Hepatocyte (in vitro differentiated cells): ENCODE data around the gene MYRIP.

Experiments
- EZH2 ChIP-seq: fragments of 200-600 bp; sonication (generic); IDR thresholded peaks from 2 replicates; pipeline ENCODE4 v1.6.1; 2016; ENCODE audit warnings: antibody characterized with exemption, mild to moderate bottlenecking, borderline replicate concordance
- TF ChIP-seq, protein P1 (sequence below): fragments of 200-600 bp; sonication (generic); IDR thresholded peaks from 2 replicates; pipeline ENCODE4 v1.5.1; 2016; ENCODE audit warnings: antibody characterized with exemption, mild to moderate bottlenecking; ENCODE audit not compliant: poor library complexity

DNA sequence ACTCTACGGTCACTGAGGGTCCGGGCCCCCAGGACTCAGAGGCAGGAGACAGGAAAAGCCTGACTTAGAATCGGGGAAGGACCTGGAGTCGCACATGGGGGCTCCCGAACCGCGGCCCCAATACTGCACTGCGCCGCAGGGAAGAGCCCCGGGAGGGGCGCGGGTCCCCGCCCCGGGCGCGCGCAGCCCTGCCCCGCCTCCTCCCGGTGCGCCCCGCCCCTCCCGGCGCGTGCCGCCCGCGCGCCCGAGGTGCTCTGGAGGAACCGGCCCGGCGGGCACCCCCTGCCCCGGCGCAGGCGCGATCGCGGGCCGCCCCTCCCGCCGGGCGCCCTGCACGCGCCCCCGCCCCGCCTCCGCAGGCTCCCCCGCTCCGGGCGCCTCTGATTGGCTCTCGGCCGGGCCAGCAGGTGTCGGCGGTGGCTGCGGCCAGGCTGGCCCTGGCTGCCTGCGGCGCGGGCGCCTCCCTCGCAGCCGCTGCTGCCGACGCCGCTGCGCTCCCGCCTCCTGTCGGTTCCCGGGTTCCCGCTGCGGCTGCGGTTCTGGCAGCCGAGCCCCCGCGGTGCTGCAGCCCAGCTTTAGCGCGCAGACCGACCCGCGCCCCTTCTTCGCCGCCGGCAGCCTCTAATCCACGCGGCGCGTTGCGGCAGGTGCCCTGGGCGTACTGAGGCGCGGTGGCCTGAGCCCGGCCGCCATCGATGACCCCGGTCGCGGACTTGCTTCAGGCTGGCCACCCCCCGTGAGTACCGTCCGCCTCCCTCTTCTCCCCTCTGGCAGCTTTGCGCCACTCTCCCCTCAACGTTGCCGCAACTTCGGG, at the start of gene MYRIP:
- TF ChIP-seq, protein P1, sequence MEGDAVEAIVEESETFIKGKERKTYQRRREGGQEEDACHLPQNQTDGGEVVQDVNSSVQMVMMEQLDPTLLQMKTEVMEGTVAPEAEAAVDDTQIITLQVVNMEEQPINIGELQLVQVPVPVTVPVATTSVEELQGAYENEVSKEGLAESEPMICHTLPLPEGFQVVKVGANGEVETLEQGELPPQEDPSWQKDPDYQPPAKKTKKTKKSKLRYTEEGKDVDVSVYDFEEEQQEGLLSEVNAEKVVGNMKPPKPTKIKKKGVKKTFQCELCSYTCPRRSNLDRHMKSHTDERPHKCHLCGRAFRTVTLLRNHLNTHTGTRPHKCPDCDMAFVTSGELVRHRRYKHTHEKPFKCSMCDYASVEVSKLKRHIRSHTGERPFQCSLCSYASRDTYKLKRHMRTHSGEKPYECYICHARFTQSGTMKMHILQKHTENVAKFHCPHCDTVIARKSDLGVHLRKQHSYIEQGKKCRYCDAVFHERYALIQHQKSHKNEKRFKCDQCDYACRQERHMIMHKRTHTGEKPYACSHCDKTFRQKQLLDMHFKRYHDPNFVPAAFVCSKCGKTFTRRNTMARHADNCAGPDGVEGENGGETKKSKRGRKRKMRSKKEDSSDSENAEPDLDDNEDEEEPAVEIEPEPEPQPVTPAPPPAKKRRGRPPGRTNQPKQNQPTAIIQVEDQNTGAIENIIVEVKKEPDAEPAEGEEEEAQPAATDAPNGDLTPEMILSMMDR: no peak
- no peak for TF ChIP-seq EZH2
